PC-3 (cell line): ENCODE measurements around the gene PDGFB. TPM values are rescaled to one million over a fixed set of nuclear protein-coding genes. Genes with fewer than 3 reads are reported as not detected.

Experiments
- ATAC-seq: fragments of 200-7000 bp; cut with Tn5 transposase; 2 replicates; pipeline ENCODE4 v1.9.1; 2020; ENCODE audit warnings: mild to moderate bottlenecking, moderate library complexity
- BruUV-seq: library from RNA; stranded (reverse); fragments of 400-500 nt; replicated peaks from 2 replicates; lab custom pipeline; 2021; lab: Mats Ljungman, UMichigan
- CTCF ChIA-PET: fragments of 300-600 bp; sonication (Branson Sonifier 250); formaldehyde crosslinking; loops from one replicate; lab custom pipeline; 2022; ENCODE audit warnings: antibody characterized with exemption; lab: Charles Lee
- POLR2A ChIA-PET: fragments of 300-600 bp; sonication (Branson Sonifier 250); formaldehyde crosslinking; loops from one replicate; lab custom pipeline; 2022; ENCODE audit warnings: antibody characterized with exemption; ENCODE audit not compliant: unreplicated experiment; lab: Charles Lee
- DNase-seq: peaks from one replicate; pipeline ENCODE4 v3.0.0-alpha.2; 2015
- H2AFZ ChIP-seq: fragments of 300-600 bp; sonication (generic); 2 replicates; pipeline ENCODE4 v1.6.0; 2016; ENCODE audit warnings: antibody characterized with exemption, low read length
- H3F3A ChIP-seq: fragments of 300-600 bp; sonication (generic); one replicate; pipeline ENCODE4 v1.6.0; 2017; ENCODE audit warnings: antibody characterized with exemption, low read length, control low read depth, mild to moderate bottlenecking; ENCODE audit not compliant: unreplicated experiment
- H3K27ac ChIP-seq: fragments of 300-600 bp; sonication (generic); 2 replicates; pipeline ENCODE4 v1.5.1; 2016; ENCODE audit warnings: mild to moderate bottlenecking, low read length
- H3K27me3 ChIP-seq: fragments of 300-600 bp; sonication (generic); 2 replicates; pipeline ENCODE4 v1.6.1; 2016; ENCODE audit warnings: low read length, mixed read lengths
- H3K36me3 ChIP-seq: fragments of 300-600 bp; sonication (generic); 2 replicates; pipeline ENCODE4 v1.6.1; 2016; ENCODE audit warnings: low read depth, mixed run types, low read length, mixed read lengths
- H3K4me1 ChIP-seq: fragments of 300-600 bp; sonication (generic); 2 replicates; pipeline ENCODE4 v1.5.1; 2016; ENCODE audit warnings: low read length; ENCODE audit not compliant: insufficient read depth
- H3K4me2 ChIP-seq: fragments of 300-600 bp; sonication (generic); 2 replicates; pipeline ENCODE4 v1.6.0; 2016; ENCODE audit warnings: low read length
- H3K4me3 ChIP-seq: fragments of 300-600 bp; sonication (generic); 2 replicates; pipeline ENCODE4 v1.5.1; 2016; ENCODE audit warnings: mild to moderate bottlenecking, low read length, mixed read lengths
- H3K79me2 ChIP-seq: fragments of 300-600 bp; sonication (generic); 2 replicates; pipeline ENCODE4 v1.6.1; 2017; ENCODE audit warnings: low read length, mixed read lengths
- H3K9ac ChIP-seq: fragments of 300-600 bp; sonication (generic); 2 replicates; pipeline ENCODE4 v1.6.0; 2016; ENCODE audit warnings: mild to moderate bottlenecking, low read length
- H3K9me2 ChIP-seq: fragments of 300-600 bp; sonication (generic); replicated peaks from 2 replicates; pipeline ENCODE4 v1.6.1; 2016; ENCODE audit warnings: mixed run types, low read length, mixed read lengths
- H3K9me3 ChIP-seq: fragments of 300-600 bp; sonication (generic); 2 replicates; pipeline ENCODE4 v1.6.1; 2016; ENCODE audit warnings: low read length, mixed read lengths
- H4K20me1 ChIP-seq: fragments of 300-600 bp; sonication (generic); 2 replicates; pipeline ENCODE4 v1.6.1; 2016; ENCODE audit warnings: low read length, mixed read lengths
- EZH2 ChIP-seq: fragments of 300-600 bp; sonication (generic); IDR thresholded peaks from one replicate; pipeline ENCODE4 v1.6.1; 2017; ENCODE audit warnings: antibody characterized with exemption, mild to moderate bottlenecking, low read length; ENCODE audit not compliant: unreplicated experiment
- EZH2phosphoT487 ChIP-seq: fragments of 300-600 bp; sonication (generic); IDR thresholded peaks from 2 replicates; pipeline ENCODE4 v1.6.1; 2018; ENCODE audit warnings: mild to moderate bottlenecking, antibody characterized with exemption, low read length, borderline replicate concordance
- intact Hi-C: fragments of 100-400 bp; cut with micrococcal nuclease; formaldehyde crosslinking; loops from 2 replicates; pipeline ENCODE4 v1.9.0; 2023
- total RNA-seq: library from RNA; depleted of rRNA; stranded (reverse); fragments of >200 nt; gene quantifications from 2 replicates; pipeline ENCODE4 v1.2.3, GENCODE V29; 2014
- TF ChIP-seq, protein P1 (sequence below): fragments of 300-600 bp; sonication (generic); conservative IDR thresholded peaks from 2 replicates; pipeline ENCODE4 v1.5.1; 2017; ENCODE audit warnings: antibody characterized with exemption, low read depth, mild to moderate bottlenecking, low read length

The PDGFB gene
- total RNA-seq, 1 experiment from 2014 or later, result 33.1 TPM

GRCh38 chr22:39257901-39258475 is 13.2 kb upstream of the PDGFB start:
- ChIA-PET CTCF (no interaction called here), POLR2A (no interaction called here)
- no peaks in the 10 kb centered on the region for H3K36me3 ChIP-seq
- no peak for TF ChIP-seq EZH2phosphoT487
- no peak for TF ChIP-seq EZH2
- TF ChIP-seq, protein P1, sequence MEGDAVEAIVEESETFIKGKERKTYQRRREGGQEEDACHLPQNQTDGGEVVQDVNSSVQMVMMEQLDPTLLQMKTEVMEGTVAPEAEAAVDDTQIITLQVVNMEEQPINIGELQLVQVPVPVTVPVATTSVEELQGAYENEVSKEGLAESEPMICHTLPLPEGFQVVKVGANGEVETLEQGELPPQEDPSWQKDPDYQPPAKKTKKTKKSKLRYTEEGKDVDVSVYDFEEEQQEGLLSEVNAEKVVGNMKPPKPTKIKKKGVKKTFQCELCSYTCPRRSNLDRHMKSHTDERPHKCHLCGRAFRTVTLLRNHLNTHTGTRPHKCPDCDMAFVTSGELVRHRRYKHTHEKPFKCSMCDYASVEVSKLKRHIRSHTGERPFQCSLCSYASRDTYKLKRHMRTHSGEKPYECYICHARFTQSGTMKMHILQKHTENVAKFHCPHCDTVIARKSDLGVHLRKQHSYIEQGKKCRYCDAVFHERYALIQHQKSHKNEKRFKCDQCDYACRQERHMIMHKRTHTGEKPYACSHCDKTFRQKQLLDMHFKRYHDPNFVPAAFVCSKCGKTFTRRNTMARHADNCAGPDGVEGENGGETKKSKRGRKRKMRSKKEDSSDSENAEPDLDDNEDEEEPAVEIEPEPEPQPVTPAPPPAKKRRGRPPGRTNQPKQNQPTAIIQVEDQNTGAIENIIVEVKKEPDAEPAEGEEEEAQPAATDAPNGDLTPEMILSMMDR, result no peak
- BruUV-seq, result no TSS peak
- H3K9me2 ChIP-seq, result no peaks in the 10 kb centered on the region
- peaks cover 26% of the 10 kb centered on the region for H3K4me1 ChIP-seq
- H3K4me3 ChIP-seq, result no peak overlapping the region
- H3K4me2 ChIP-seq, result no peak overlapping the region
- H3K27me3 ChIP-seq, result no peaks in the 10 kb centered on the region
- H3K79me2 ChIP-seq, result no peaks in the 10 kb centered on the region
- H3K27ac ChIP-seq, result no peak overlapping the region
- no peak overlapping the region for H3K9ac ChIP-seq
- no peaks in the 10 kb centered on the region for H4K20me1 ChIP-seq
- intact Hi-C loops, result no loop called here
- no peaks in the 10 kb centered on the region for H3K9me3 ChIP-seq
- ATAC-seq, result no peak
- H2AFZ ChIP-seq, result no peak overlapping the region
- H3F3A ChIP-seq, result no peaks in the 10 kb centered on the region
- no peak for DNase-seq

GRCh38 chr22:39256979-39257378 is 12.2 kb upstream of the PDGFB start:
- no peak overlapping the region for H3K9ac ChIP-seq
- no peaks in the 10 kb centered on the region for H3K36me3 ChIP-seq
- H3K4me1 ChIP-seq, result peaks cover 35% of the 10 kb centered on the region
- ChIA-PET CTCF (no interaction called here), POLR2A (no interaction called here)
- no peaks in the 10 kb centered on the region for H4K20me1 ChIP-seq
- no peaks in the 10 kb centered on the region for H3K27me3 ChIP-seq
- no peaks in the 10 kb centered on the region for H3K9me3 ChIP-seq
- H3K79me2 ChIP-seq, result no peaks in the 10 kb centered on the region
- DNase-seq (no peak), ATAC-seq (no peak)
- no peak overlapping the region for H2AFZ ChIP-seq
- H3K4me3 ChIP-seq, result no peak overlapping the region
- no peaks in the 10 kb centered on the region for H3F3A ChIP-seq
- TF ChIP-seq, protein P1, result no peak
- TF ChIP-seq EZH2 (no peak), EZH2phosphoT487 (no peak)
- H3K4me2 ChIP-seq, result no peak overlapping the region
- intact Hi-C loops, result no loop called here
- no peaks in the 10 kb centered on the region for H3K9me2 ChIP-seq
- BruUV-seq, result no TSS peak
- H3K27ac ChIP-seq, result no peak overlapping the region

- H2AFZ ChIP-seq, result no peak overlapping the region
- H3F3A ChIP-seq, result no peaks in the 10 kb centered on the region
- DNase-seq, result no peak
- H3K9me3 ChIP-seq, result no peaks in the 10 kb centered on the region
- intact Hi-C loops, result no loop called here
- no peak overlapping the region for H3K4me3 ChIP-seq
- H3K4me1 ChIP-seq, result peaks cover 39% of the 10 kb centered on the region
- no peak overlapping the region for H3K27ac ChIP-seq
- no peak for ATAC-seq
- no peaks in the 10 kb centered on the region for H3K9me2 ChIP-seq
- H3K36me3 ChIP-seq, result no peaks in the 10 kb centered on the region
- CTCF ChIA-PET, result no interaction called here
- no peaks in the 10 kb centered on the region for H4K20me1 ChIP-seq
- POLR2A ChIA-PET, result no interaction called here
- no peak for TF ChIP-seq EZH2phosphoT487
- TF ChIP-seq, protein P1, result no peak
- TF ChIP-seq EZH2, result no peak
- no peaks in the 10 kb centered on the region for H3K79me2 ChIP-seq
- no peak overlapping the region for H3K4me2 ChIP-seq
- no TSS peak for BruUV-seq
- H3K27me3 ChIP-seq, result no peaks in the 10 kb centered on the region
- H3K9ac ChIP-seq, result no peak overlapping the region
Measured at GRCh38 chr22:39256186-39256552, 11.4 kb upstream of the PDGFB start.
